H1 (cell line): ENCODE results near the gene ACP6. TPM values are rescaled to one million over a fixed set of nuclear protein-coding genes. Genes with fewer than 3 reads are reported as not detected.

Experiments
- CTCF ChIA-PET: fragments of 300-600 bp; sonication (Branson Sonifier 250); formaldehyde crosslinking; loops from one replicate; lab custom pipeline; 2021; ENCODE audit not compliant: partially characterized antibody; lab: Charles Lee
- POLR2A ChIA-PET: fragments of 300-600 bp; sonication (Branson Sonifier 250); formaldehyde crosslinking; loops from one replicate; lab custom pipeline; 2021; ENCODE audit warnings: inconsistent platforms; ENCODE audit not compliant: partially characterized antibody; lab: Charles Lee
- DNase-seq, 2 experiments: peaks; one replicate each; pipeline versions ENCODE4 v3.0.0 to v3.0.0-alpha.2; 2010 to 2022; ENCODE audit warnings: low spot score in 2 of 2, low read depth in 1 of 2, mixed read lengths in 1 of 2
- FAIRE-seq: peaks from 2 replicates; lab custom pipeline; 2011; peaks lifted over from hg19 to GRCh38; lab: Jason Lieb, UNC
- H2AFZ ChIP-seq: 2 replicates; pipeline ENCODE4 v1.8.1; 2012; ENCODE audit warnings: low read length, inconsistent platforms
- H2AK5ac ChIP-seq: 2 replicates; pipeline ENCODE4 v1.6.1; 2013; ENCODE audit warnings: low read depth, low read length
- H2BK120ac ChIP-seq: replicated peaks from 2 replicates; pipeline ENCODE3; 2013; ENCODE audit warnings: low read depth, low read length, inconsistent platforms
- H2BK12ac ChIP-seq: 2 replicates; pipeline ENCODE4 v1.6.1; 2013; ENCODE audit warnings: low read depth, low read length
- H2BK15ac ChIP-seq: 2 replicates; pipeline ENCODE4 v1.6.1; 2013; ENCODE audit warnings: low read length
- H2BK20ac ChIP-seq: 2 replicates; pipeline ENCODE4 v1.6.1; 2013; ENCODE audit warnings: low read length
- H2BK5ac ChIP-seq: 2 replicates; pipeline ENCODE4 v1.6.1; 2013; ENCODE audit warnings: low read depth, low read length
- H3K14ac ChIP-seq: 2 replicates; pipeline ENCODE4 v1.6.1; 2013; ENCODE audit warnings: inconsistent platforms; ENCODE audit not compliant: insufficient read length
- H3K18ac ChIP-seq: 2 replicates; pipeline ENCODE4 v1.6.1; 2013; ENCODE audit warnings: low read length; ENCODE audit errors: extremely low read depth
- H3K23ac ChIP-seq: 2 replicates; pipeline ENCODE4 v1.6.1; 2013; ENCODE audit warnings: inconsistent platforms; ENCODE audit not compliant: insufficient read length
- H3K23me2 ChIP-seq: 2 replicates; pipeline ENCODE4 v1.6.1; 2013; ENCODE audit warnings: low read depth, low read length
- H3K27ac ChIP-seq: 2 replicates; pipeline ENCODE4 v1.6.1; 2011; ENCODE audit warnings: low read depth, low read length, inconsistent platforms
- H3K27me3 ChIP-seq, 4 experiments: replicated peaks in 1 of 4; 1 replicate in 1 of 4; 2 replicates in 3 of 4; pipeline versions ENCODE4 v1.6.1 to v1.8.1; 2011 to 2013; ENCODE audit warnings: low read length in 3 of 4, mild to moderate bottlenecking in 3 of 4, inconsistent platforms in 2 of 4, mixed read lengths in 2 of 4, moderate library complexity in 1 of 4; ENCODE audit not compliant: control insufficient read depth in 3 of 4, insufficient read depth in 3 of 4; ENCODE audit errors: extremely low read depth in 1 of 4
- H3K36me3 ChIP-seq, 4 experiments: 2 replicates each; pipeline versions ENCODE4 v1.6.1 to v1.8.1; 2011 to 2013; ENCODE audit warnings: mild to moderate bottlenecking in 4 of 4, low read length in 3 of 4, moderate library complexity in 2 of 4, control low read depth in 1 of 4, inconsistent platforms in 1 of 4; ENCODE audit not compliant: insufficient read depth in 4 of 4, control insufficient read depth in 2 of 4
- H3K4ac ChIP-seq: replicated peaks from 2 replicates; pipeline ENCODE3; 2013; ENCODE audit warnings: low read length, low read depth, mixed read lengths, inconsistent platforms; ENCODE audit not compliant: insufficient read length
- H3K4me1 ChIP-seq, 4 experiments: replicated peaks in 1 of 4; 1 replicate in 1 of 4; 2 replicates in 3 of 4; pipeline versions ENCODE4 v1.6.1 to v1.8.1; 2011 to 2013; ENCODE audit warnings: low read length in 3 of 4, inconsistent platforms in 2 of 4, mixed read lengths in 1 of 4; ENCODE audit not compliant: insufficient read depth in 4 of 4, control insufficient read depth in 3 of 4
- H3K4me2 ChIP-seq, 2 experiments: 2 replicates each; pipeline versions ENCODE4 v1.6.1 to v1.8.1; 2011 to 2013; ENCODE audit warnings: low read depth in 2 of 2, low read length in 2 of 2, control low read depth in 1 of 2, inconsistent platforms in 1 of 2, mild to moderate bottlenecking in 1 of 2; ENCODE audit not compliant: insufficient read depth in 1 of 2
- H3K4me3 ChIP-seq, 4 experiments: fragments of 200-600, 300-600 bp in 1 of 4; sonication (generic), shearing (Covaris generic), sonication (Bioruptor Twin) in 1 of 4; 2 replicates each; pipeline versions ENCODE4 v1.5.1 to v1.8.1; 2011 to 2016; ENCODE audit warnings: low read length in 4 of 4, low read depth in 3 of 4, control low read depth in 2 of 4, inconsistent platforms in 2 of 4, mild to moderate bottlenecking in 2 of 4, mixed read lengths in 1 of 4, moderate library complexity in 1 of 4; ENCODE audit not compliant: insufficient read depth in 2 of 4; ENCODE audit errors: extremely low read depth in 1 of 4
- H3K56ac ChIP-seq: replicated peaks from 2 replicates; pipeline ENCODE3; 2013; ENCODE audit warnings: low read depth, mild to moderate bottlenecking, mixed read lengths, low read length, inconsistent platforms; ENCODE audit not compliant: insufficient read length
- H3K79me1 ChIP-seq: 2 replicates; pipeline ENCODE4 v1.6.1; 2013; ENCODE audit warnings: low read depth, low read length, control low read depth
- H3K79me2 ChIP-seq, 2 experiments: 2 replicates each; pipeline versions ENCODE4 v1.6.1 to v1.8.1; 2012 to 2013; ENCODE audit warnings: low read length in 2 of 2, mild to moderate bottlenecking in 2 of 2, inconsistent platforms in 1 of 2; ENCODE audit not compliant: insufficient read depth in 2 of 2, control insufficient read depth in 1 of 2
- H3K9ac ChIP-seq, 4 experiments: replicated peaks in 1 of 4; 1 replicate in 1 of 4; 2 replicates in 3 of 4; pipeline versions ENCODE4 v1.6.1 to v1.8.1; 2011 to 2013; ENCODE audit warnings: low read depth in 3 of 4, low read length in 3 of 4, control low read depth in 2 of 4, mild to moderate bottlenecking in 2 of 4, moderate library complexity in 2 of 4, inconsistent platforms in 1 of 4; ENCODE audit errors: extremely low read depth in 1 of 4
- H3K9me3 ChIP-seq, 2 experiments: 2 replicates each; pipeline versions ENCODE4 v1.6.1 to v1.8.1; 2012 to 2013; ENCODE audit warnings: mild to moderate bottlenecking in 2 of 2, moderate library complexity in 2 of 2, control low read depth in 1 of 2, inconsistent platforms in 1 of 2, low read depth in 1 of 2, low read length in 1 of 2, mixed read lengths in 1 of 2; ENCODE audit not compliant: insufficient read depth in 2 of 2
- H4K20me1 ChIP-seq, 2 experiments: replicated peaks in 1 of 2; 2 replicates each; pipeline versions ENCODE3 to v1.8.1; 2011 to 2013; ENCODE audit warnings: inconsistent platforms in 2 of 2, low read length in 2 of 2, mild to moderate bottlenecking in 1 of 2; ENCODE audit not compliant: insufficient read depth in 2 of 2, control insufficient read depth in 1 of 2
- H4K5ac ChIP-seq: 2 replicates; pipeline ENCODE4 v1.6.1; 2013; ENCODE audit warnings: low read length, low read depth, mixed read lengths, inconsistent platforms; ENCODE audit not compliant: insufficient read length
- H4K8ac ChIP-seq: 2 replicates; pipeline ENCODE4 v1.8.0; 2013; ENCODE audit warnings: mild to moderate bottlenecking, moderate library complexity, low read length, inconsistent platforms; ENCODE audit not compliant: insufficient read depth; ENCODE audit errors: extremely low read depth
- H4K91ac ChIP-seq: replicated peaks from 2 replicates; pipeline ENCODE3; 2013; ENCODE audit warnings: low read length, mixed read lengths, inconsistent platforms; ENCODE audit not compliant: insufficient read length
- CEBPB ChIP-seq: IDR thresholded peaks from 2 replicates; pipeline ENCODE4 v1.6.1; 2012; ENCODE audit warnings: low read depth, low read length
- FOSL1 ChIP-seq: IDR thresholded peaks from 2 replicates; pipeline ENCODE4 v1.6.1; 2011; ENCODE audit warnings: mild to moderate bottlenecking, low read depth, low read length, moderate library complexity; ENCODE audit not compliant: insufficient read depth
- RAD21 ChIP-seq, 2 experiments: IDR thresholded peaks in 1 of 2; conservative IDR thresholded peaks in 1 of 2; 2 replicates each; pipeline ENCODE4 v1.6.1; 2011; ENCODE audit warnings: low read depth in 2 of 2, low read length in 2 of 2, improper control_type of control experiment in 1 of 2, inconsistent platforms in 1 of 2, mild to moderate bottlenecking in 1 of 2, moderate library complexity in 1 of 2
- WGBS, 2 experiments: shearing (Covaris generic) in 1 of 2; methylation state at CpG; one replicate each; pipeline versions ENCODE4 v1.1.6 to v1.1.7; 2013 to 2015; ENCODE audit warnings: low lambda C conversion rate in 2 of 2, mixed read lengths in 2 of 2, inconsistent platforms in 1 of 2, low coverage in 1 of 2, missing lambda C conversion rate in 1 of 2; ENCODE audit not compliant: insufficient replicate concordance in 2 of 2, insufficient coverage in 1 of 2, insufficient read length in 1 of 2; ENCODE audit errors: extremely low coverage in 1 of 2, missing lambda C conversion rate in 1 of 2; 5-methylcytosine and 5-hydroxymethylcytosine counted together
- polyA plus RNA-seq, 7 experiments: library from polyadenylated mRNA; depleted of rRNA in 3 of 7; stranded (reverse) in 5 of 7; unstranded in 2 of 7; fragments of >200 nt in 5 of 7; fragments of 200-250 nt in 2 of 7; gene quantifications; 1 replicate in 5 of 7; 2 replicates in 1 of 7; 4 replicates in 1 of 7; pipeline versions ENCODE4 v1.2.1 to v1.2.3, GENCODE V29; 2011 to 2013; ENCODE audit warnings: missing spikeins in 2 of 7, mixed read lengths in 2 of 7
- total RNA-seq: library from RNA; stranded (reverse); fragmentation: NEBNext Ultra II Directional; extraction: Animal tissue kit (Norgen Biotek cat#: 25700); gene quantifications from 2 replicates; pipeline ENCODE4 v1.2.1, GENCODE V29; 2021
- TF ChIP-seq, protein P1 (sequence below): IDR thresholded peaks from 2 replicates; pipeline ENCODE4 v1.6.1; 2011; ENCODE audit warnings: low read depth, mild to moderate bottlenecking, low read length; ENCODE audit not compliant: insufficient read depth

ACP6 gene
- total and polyA plus RNA-seq, 2 of the 8 experiments (the other 6 are each of a cell fraction or from before 2014, with no cell fraction given), result 11.4 to 17.7 TPM

GRCh38 chr1:147624529-147624928 is 45.8 kb downstream of the ACP6 start:
- Histone ChIP-seq H2BK5ac (no peak overlapping the region), H2BK120ac (no peak overlapping the region), H3K18ac (no peak overlapping the region), H2BK20ac (no peak overlapping the region), H3K14ac (no peak overlapping the region), H2AFZ (no peak overlapping the region), H4K91ac (no peak overlapping the region), H3K9ac (no peak overlapping the region), H3K23ac (no peak overlapping the region), H3K79me2 (no peaks in the 10 kb centered on the region), H3K9me3 (no peaks in the 10 kb centered on the region), H2BK15ac (no peak overlapping the region), H3K4me2 (no peak overlapping the region), H3K4ac (no peak overlapping the region), H3K56ac (no peak overlapping the region), H3K79me1 (peaks cover 3% of the 10 kb centered on the region; the same call in 1 of the 2 replicates), H3K27me3 (no peaks in the 10 kb centered on the region), H3K4me3 (no peak overlapping the region), H3K36me3 (peaks cover 8 to 30% (median 22%) of the 10 kb centered on the region in 4 experiments; a peak in 7 of 8 replicates), H3K23me2 (no peaks in the 10 kb centered on the region), H4K5ac (no peak overlapping the region), H4K8ac (no peak overlapping the region; the same call in 1 of the 2 replicates), H3K4me1 (peaks cover 0 to 1% (median 0%) of the 10 kb centered on the region in 4 experiments; a peak in 3 of 7 replicates), H2BK12ac (no peak overlapping the region), H3K27ac (no peak overlapping the region), H2AK5ac (no peak overlapping the region), H4K20me1 (peaks cover 1 to 4% of the 10 kb centered on the region in 2 experiments)
- POLR2A ChIA-PET, result interaction anchor here (1.0 to 1.8 kb wide), 3 partner anchors 13 to 26 kb away, joined by 3 to 4 read pairs (median 3); a partner anchor contains a TSS
- no peak for FAIRE-seq
- DNase-seq, result no peak
- CTCF ChIA-PET, result interaction anchor here (0.9 to 4.3 kb wide), 5 partner anchors 108 to 268 kb away, joined by 3 to 30 read pairs (median 3); no protein-coding TSS in a partner anchor
- WGBS, 2 experiments, result 89% methylated on average over 8 of the region's 8 CpGs; no CpG with 5 or more reads in 1 of the 2 experiments
- TF ChIP-seq, protein P1, sequence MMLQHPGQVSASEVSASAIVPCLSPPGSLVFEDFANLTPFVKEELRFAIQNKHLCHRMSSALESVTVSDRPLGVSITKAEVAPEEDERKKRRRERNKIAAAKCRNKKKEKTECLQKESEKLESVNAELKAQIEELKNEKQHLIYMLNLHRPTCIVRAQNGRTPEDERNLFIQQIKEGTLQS, result no peak
- TF ChIP-seq FOSL1 (no peak), CEBPB (no peak), RAD21 (IDR thresholded peaks at IDR 0.05 in 1 of 2, conservative IDR thresholded peaks at IDR 0.05 in 1 of 2; ENCODE audit: low read depth in 2 of 2, low read length in 2 of 2) (no peak)
